ENCODE data around the gene SEPTIN7.

DNA sequence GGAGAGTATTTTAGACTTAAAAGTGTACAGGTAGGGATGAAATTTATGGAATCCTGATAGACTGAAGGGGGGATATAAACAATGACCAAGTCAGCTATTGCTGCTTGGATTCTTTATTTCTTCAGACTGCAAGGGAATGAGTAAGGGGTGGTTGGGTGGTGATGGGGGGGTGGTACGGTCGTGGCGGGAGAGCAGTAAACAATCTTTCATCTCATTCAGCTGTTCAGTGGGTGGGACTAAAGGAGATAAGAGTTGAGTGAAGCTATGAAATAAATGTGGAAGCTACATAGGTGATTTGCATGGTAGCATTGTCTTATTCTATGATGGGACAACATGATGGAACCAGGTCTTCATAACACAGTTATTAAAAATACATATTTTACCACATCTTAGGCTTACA is 1.8 kb downstream of the SEPTIN7 start:
- TF ChIP-seq, protein P1, sequence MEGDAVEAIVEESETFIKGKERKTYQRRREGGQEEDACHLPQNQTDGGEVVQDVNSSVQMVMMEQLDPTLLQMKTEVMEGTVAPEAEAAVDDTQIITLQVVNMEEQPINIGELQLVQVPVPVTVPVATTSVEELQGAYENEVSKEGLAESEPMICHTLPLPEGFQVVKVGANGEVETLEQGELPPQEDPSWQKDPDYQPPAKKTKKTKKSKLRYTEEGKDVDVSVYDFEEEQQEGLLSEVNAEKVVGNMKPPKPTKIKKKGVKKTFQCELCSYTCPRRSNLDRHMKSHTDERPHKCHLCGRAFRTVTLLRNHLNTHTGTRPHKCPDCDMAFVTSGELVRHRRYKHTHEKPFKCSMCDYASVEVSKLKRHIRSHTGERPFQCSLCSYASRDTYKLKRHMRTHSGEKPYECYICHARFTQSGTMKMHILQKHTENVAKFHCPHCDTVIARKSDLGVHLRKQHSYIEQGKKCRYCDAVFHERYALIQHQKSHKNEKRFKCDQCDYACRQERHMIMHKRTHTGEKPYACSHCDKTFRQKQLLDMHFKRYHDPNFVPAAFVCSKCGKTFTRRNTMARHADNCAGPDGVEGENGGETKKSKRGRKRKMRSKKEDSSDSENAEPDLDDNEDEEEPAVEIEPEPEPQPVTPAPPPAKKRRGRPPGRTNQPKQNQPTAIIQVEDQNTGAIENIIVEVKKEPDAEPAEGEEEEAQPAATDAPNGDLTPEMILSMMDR (IDR thresholded peaks at IDR 0.05): no peak
- no peak for TF ChIP-seq POLR2A (IDR thresholded peaks at IDR 0.05)

Data from stomach (tissue), 4 donors.